Right kidney (tissue), 9 donors: ENCODE results near the gene PAF1.

Experiments used
- DNase-seq: peaks from one replicate; pipeline ENCODE4 v3.0.0-alpha.2; 2016
- long read RNA-seq, 8 donors: transcript quantifications; one replicate each; lab custom pipeline, GENCODE V29; 2026

Gene PAF1
- long read RNA-seq, donor 1, transcript PAF1-201 (14 exons, 2,066 nt) = major isoform, 10 of 70 reads
- long read RNA-seq, donor 1, partial matches to known transcripts = 58 of 70 reads
- long read RNA-seq, donor 1, other reads (novel, unspliced or antisense) = 0 of 70 reads
- long read RNA-seq, donor 2, transcript PAF1-201 (14 exons, 2,066 nt) = major isoform, 7 of 18 reads
- long read RNA-seq, donor 2, partial matches to known transcripts = 10 of 18 reads
- long read RNA-seq, donor 2, other reads (novel, unspliced or antisense) = 0 of 18 reads
- long read RNA-seq, donor 3, transcript PAF1-201 (14 exons, 2,066 nt) = major isoform, 7 of 14 reads
- long read RNA-seq, donor 3, partial matches to known transcripts = 6 of 14 reads
- long read RNA-seq, donor 3, other reads (novel, unspliced or antisense) = 0 of 14 reads
- long read RNA-seq, donor 4, transcript PAF1-201 (14 exons, 2,066 nt) = major isoform, 11 of 22 reads
- long read RNA-seq, donor 4, partial matches to known transcripts = 10 of 22 reads
- long read RNA-seq, donor 4, other reads (novel, unspliced or antisense) = 0 of 22 reads
- long read RNA-seq, donor 5, transcript PAF1-201 (14 exons, 2,066 nt) = major isoform, 19 of 25 reads
- long read RNA-seq, donor 5, partial matches to known transcripts = 5 of 25 reads
- long read RNA-seq, donor 5, other reads (novel, unspliced or antisense) = 0 of 25 reads
- long read RNA-seq, donor 6, transcript PAF1-201 (14 exons, 2,066 nt) = major isoform, 7 of 15 reads
- long read RNA-seq, donor 6, partial matches to known transcripts = 8 of 15 reads
- long read RNA-seq, donor 6, other reads (novel, unspliced or antisense) = 0 of 15 reads
- long read RNA-seq, donor 7 = 0 reads
- long read RNA-seq, donor 8, transcript PAF1-201 (14 exons, 2,066 nt) = major isoform, 15 of 22 reads
- long read RNA-seq, donor 8, partial matches to known transcripts = 5 of 22 reads
- long read RNA-seq, donor 8, other reads (novel, unspliced or antisense) = 0 of 22 reads

DNA sequence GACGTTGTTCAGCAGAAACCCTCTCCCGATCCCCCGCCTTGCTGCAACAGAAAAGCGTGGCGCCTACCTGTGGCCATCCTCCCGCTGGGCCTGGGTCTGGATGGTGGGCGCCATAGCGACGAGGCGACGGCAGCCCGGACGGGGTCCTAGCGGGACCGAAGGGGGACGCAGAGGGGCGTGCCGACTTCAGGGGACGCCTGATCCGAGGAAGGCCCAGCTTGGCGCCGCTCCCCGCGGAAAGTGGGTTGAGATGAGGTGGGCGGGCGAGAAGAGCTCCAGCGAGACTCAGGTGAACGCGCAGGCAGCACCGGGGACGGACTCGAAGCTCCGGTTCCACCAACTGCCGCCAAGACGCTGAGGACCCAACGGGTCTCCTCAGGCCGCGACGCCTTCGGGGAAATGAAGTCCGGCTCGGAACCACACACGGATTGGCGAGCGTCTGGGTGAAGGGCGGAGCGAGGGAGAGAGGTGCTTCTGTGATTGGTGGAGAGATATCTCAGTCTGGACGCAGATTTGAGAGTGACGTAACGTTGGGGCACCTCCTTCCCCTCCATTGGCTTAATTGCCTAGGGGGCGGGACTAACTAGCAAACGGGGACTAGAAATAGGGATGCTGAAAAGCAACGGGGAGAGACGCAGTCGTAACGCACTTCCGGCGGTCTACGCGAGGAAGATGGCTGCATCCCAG is at the start of gene PAF1, which contains the start of gene MED29:
PAF1 (minus strand) TSS at position 356 of the 687 bp plus-strand sequence; CDS start at position 114, 242 bp downstream.
MED29 (plus strand) TSS at position 628 of the 687 bp plus-strand sequence; CDS start at position 673, 45 bp downstream.
- DNase-seq = peak; percentile 98

DNA sequence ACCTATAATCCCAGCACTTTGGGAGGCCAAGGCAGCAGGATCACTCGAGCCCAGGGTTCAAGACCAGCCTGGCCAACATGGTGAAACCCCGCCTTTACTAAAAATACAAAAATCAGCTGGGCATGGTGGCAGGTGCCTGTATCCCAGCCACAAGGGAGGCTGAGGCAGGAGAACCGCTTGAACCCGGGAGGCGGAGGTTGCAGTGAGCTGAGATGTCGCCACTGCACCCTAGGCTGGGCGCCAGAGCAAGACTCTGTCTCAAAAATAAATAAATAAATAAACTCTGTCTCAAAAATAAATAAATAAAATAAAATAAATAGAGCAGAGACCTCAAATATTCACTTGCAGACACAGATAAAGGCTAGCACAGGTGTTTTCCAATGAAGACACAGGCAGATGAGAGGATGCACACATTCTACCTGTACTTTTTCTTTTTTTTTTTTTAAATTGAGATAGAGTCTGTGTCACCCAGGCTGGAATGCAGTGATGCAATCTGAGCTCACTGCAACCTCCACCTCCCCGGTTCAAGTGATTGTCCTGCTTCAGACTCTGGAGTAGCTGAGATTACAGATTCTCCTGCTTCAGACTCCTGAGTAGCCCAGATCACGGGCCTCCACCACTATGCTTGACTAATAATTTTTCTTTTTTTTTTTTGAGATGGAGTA is 47.5 kb upstream of the PAF1 start:
- DNase-seq = no peak

DNA sequence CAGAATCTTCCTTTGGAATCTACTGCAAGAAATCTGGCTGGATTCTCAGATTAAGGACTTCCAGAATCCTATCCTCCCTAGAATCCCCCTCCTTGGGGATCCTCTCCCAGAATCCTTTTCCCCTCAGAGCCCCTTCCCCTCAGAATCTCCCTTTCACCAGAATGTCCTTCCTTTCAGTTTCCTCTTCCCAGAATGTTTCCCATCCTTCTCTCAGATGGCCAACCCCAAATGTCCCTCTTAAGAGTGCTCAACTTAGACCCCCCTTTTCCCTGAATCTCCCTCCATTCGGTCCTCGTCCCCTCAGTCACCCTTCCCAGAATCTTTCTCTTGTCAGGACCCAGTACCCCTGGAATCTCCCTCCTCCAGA is 45.4 kb upstream of the PAF1 start:
- no peak for DNase-seq

DNA sequence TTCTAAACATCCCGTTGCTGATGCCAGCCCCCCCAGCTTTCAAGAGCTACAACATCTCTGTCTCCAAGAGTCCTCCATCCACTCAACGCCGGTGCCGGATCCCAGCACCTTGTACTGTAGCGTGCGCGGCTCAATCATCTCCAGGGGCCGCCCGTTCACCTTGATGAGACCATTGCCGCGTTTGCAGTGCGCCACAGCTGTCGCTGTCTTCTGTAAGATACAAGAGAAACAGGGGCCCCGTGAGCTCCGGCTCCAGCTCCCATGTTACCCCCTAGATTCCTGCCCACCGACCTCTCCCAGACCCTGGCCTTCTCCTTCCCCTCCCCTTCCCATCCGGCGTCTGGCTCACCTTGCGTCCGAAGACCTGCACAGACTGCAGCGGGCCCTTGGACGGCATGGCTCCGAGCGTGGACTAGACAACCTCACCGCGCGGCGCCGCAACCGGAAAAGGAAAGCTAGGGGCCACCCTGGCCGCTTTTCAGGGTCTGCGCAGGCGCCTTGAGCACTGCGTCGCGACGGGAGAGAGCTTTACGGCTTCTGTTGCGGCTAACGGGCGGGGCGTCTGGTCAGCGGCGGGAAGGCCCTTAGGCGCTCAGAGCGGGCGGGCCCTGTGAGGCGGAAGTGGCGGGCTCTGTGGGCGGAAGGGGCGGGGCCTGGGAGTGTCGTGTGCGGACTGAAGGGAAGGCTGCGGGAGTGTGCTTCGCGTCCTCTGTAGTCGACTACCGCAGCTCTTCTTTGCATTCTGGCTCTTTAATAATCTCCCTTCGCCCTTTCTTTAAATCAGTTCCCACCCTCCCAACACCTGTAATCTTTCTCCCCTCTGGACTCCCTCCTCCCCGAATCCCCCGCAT is 44.8 kb upstream of the PAF1 start, which contains the start of gene RPS16:
RPS16 (minus strand) TSS at position 451 of the 851 bp plus-strand sequence; CDS start at position 397, 54 bp downstream.
- peak; percentile 84 for DNase-seq

DNA sequence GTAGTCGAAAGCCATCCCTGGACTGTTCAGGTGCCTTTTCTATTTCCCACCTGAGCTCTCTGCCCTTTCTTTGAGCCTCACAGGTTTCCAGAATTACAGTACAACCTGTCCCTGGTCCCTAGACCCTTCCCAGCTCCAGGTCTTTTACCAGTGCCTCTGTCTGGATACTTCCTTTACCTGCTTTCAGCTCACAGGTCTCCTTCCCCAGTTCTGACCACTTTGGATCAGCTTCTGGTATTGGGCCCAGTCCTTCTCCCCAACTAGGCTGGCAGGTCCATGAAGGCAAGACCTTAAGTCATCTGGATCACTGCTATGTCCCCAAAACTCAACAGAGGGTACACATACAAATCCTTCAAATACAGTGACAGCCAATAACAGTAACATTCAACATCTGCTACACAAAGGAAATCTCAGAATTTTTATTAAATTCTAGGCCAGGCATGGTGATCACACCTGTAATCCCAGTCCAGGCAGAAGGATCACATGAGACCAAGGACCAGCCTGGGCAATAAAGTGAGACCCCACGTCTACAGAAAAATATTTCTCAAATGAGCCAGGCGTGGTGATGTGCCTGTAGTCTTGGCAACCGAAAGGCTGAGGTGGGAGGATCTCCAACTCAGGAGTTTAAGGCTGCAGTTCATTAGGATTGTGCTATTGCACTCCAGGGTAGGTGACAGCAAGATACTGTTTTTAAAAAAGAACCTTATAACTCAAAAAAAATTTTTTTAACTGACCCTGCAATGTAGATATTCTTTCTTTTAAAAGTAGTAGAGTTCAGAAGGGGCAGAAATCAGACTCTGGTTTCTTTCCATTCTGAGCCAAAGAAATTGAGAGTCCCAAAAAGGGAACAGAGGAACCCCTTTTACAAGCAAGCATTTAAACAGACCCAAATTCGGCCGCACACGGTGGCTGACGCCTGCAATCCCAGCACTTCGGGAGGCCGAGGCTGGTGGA is 43.5 kb upstream of the PAF1 start:
- DNase-seq = no peak

DNA sequence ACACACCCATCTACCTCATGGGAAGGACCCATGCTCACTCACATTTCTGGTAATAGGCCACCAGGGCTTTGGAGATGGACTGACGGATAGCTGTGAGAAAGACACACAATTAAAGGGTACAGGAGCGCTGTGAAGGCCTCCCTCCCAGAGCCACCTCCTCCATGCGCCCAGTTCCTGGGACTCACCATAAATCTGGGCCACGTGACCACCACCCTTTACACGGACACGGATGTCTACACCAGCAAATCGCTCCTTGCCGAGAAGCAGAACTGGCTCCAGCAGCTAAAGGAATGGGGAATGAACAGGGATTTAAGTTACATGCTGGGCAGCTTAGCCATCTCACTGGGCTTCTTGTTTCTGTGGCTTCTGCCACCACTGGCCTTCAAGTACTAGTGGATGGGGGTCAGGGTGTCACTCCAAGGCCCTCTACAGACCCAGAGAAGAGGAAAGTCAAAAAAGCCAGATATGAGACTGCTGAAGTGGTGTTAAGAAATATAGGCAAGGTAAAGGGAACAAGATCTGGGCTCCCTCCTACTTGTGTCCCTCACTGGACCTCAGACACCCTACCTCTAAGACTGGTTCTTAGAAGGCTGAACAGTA is 42.7 kb upstream of the PAF1 start:
- no peak for DNase-seq

DNA sequence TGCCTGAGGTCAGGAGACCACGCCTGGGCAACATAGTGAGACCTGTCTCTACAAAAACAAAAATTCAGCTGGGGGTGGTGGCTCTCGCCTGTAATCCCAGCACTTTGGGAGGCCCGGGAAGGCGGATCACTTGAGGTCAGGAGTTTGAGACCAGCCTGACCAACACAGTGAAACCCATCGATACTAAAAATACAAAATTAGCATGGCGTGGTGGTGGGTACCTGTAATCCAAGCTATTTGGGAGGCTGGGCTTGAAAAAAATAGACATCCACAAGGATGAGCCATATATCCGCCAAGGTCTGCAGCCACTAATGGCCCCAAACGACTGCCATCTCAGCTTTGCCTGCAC is 41.7 kb upstream of the PAF1 start:
- DNase-seq = no peak

DNA sequence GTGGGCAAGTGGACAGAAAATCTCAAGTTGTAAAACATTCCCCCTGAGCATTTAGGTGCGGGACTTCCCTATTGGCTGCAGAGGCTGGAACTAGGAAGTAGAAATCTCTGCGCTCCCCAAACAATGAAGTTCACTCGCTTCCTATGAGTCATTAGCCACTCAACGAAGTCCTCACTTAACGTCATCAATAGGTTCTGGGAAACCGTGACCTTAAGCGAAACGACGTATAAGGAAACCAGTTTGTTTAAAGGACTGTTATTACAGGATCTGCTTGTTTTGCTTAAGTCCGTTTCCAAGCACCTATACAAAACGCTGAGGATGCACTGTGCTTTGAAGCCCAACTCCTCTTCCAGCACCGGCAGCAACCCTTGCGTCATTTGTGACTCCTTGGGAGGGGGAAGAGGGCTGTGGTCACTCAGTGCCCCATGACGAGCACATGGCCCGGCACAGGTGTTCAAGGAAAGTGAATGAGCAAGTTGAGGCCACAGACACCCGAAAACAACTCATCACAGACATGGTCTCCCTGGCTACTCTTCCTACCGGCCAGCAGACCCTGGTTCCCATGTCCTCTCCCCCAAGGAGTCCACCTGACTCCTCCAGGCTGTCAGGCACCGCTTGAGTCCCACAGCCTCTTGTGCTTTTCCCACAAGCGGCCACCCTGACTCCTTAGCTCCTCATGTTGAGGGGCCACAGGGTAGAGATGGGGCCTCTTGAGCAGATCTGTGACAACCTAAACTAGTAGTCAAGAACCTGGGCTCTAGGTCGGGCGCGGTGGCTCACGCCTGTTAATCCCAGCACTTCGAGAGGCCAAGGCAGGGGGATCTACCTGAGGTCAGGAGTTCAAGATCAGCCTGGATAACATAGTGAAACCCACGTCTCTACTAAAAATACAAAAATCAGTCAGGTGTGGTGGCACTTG is 40.0 kb upstream of the PAF1 start:
- DNase-seq = no peak

DNA sequence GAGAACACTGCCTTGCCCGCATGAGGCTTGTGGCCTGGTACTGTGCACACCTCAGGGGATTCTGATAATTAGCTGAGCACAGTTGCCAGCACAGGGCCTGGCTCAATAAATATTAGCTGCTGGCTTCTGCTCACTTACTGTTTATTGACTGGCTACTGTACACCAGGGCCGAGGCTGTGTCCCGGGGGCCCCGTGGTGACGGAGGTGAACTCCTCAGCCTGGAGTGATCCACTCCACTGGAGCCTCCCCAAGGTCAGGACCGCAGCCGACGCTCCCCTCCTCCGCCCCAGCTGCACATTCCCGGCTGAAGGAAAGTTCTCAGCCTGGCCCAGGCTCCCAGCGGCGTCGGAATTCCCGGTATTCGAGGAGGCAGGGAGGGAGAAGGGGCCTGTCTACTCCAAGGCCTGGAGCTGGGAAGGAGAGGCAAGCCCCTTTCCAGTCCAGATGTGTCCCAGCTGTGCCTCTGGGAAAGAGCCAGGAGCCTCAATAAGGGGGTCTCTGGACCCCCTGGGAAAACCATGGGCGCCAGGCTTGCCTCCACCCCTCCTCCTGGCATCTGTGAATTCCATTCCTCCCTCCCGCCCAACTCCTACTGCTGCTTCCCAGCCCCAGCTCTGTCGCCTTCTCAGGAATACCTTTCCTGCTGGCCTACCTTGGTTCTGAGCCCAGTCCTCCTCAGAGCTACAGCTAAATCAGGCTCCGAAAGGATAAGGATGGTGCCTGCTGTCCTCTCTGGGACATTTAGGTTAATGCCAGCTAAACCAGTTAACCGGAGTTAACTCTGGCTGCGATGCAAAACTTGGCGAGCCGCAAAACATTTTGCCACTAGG is 37.6 kb upstream of the PAF1 start:
- peak; percentile 82 for DNase-seq

DNA sequence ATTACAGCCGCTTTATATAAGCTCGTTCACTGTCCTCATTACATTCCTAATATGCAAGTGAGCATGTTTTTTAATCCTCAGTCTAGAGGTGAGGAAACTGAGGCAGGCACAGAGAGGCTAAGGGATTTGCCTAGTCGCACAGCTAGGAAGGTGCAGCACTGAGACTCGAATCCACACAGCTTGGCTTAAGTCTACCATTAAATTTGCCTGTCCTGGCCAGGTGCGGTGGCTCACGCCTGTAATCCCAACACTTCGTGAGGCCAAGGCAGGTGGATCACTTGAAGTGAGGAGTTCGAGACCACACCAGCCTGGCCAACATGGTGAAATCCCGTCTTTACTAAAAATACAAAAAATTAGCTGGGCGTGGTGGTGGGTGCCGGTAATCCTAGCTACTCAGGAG is 36.8 kb upstream of the PAF1 start:
- no peak for DNase-seq

DNA sequence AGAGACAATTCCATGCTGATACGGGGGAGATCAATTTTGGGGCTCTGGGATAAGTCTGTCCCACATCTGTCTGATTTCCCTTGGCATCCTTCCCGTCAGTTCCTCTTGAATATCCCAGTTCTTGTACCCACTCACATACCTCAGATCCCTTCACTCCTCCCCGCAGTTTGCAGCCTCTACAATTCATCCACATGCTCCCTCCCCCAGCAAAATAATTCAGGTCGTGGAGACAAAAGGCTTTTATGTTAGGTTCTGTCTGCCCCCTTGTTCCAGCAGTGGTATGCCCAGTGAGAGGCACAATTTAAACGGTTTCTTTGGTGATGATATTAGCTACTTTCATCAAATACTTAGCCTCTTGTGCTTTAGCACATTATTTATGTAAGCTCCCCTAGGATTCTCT is 35.3 kb upstream of the PAF1 start:
- DNase-seq = no peak

DNA sequence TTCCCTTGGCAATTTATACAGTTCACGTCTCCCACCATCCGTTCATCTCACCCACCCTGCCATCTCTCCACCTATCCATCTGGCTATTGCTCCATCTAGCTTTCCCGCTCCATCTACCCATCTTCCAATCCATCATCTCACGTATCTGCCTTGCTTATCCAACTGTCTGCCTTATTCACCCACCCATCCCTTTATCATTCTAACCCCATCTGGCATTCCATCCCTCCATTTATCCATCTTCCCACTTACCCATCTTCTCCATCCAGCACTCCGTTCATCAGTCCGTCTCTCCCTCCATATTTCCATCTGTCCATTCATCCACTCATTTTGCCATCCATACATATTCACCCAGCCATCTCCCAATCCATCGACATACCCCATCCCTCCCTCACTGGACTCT is 34.8 kb upstream of the PAF1 start:
- DNase-seq = no peak

DNA sequence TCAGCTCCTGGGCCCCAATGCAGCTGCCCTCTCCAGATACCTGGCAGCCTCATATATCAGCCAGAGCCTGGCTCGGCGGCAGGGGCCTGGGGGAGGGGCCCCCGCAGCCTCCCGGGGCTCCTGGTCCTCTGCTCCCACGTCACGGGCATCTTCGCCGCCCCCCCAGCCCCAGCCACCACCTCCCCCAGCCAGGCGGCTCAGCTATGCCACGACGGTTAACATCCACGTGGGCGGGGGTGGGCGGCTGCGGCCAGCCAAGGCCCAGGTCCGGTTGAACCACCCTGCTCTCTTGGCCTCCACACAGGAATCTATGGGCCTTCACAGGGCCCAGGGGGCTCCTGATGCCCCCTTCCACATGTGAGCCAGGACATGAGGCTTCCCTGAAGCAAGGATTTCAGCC is 34.0 kb upstream of the PAF1 start:
- no peak for DNase-seq

DNA sequence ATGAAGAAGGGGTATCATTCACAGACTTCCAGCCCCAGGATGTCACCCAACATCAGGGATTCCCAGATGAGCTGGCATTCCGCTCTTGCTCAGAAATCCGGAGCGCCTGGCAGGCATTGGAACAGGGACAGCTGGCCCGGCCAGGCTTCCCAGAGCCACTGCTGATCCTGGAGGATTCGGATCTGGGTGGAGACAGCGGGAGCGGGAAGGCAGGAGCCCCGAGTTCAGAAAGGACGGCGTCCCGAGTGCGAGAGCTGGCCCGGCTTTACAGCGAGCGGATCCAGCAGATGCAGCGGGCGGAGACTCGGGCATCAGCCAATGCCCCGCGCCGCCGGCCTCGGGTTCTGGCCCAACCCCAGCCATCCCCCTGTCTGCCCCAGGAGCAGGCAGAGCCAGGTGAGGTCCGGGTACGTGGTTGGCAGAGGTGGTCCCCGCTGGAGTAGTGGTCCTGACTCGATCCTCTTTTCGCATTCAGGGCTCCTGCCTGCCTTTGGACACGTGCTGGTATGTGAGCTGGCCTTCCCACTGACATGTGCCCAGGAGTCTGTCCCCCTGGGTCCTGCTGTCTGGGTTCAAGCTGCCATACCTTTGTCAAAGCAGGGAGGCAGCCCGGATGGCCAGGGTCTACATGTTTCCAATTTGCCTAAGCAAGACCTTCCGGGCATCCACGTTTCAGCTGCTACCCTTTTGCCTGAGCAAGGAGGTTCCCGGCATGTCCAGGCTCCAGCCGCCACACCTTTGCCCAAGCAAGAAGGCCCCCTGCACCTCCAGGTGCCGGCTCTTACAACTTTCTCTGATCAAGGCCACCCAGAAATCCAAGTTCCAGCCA is 32.6 kb upstream of the PAF1 start:
- no peak for DNase-seq

DNA sequence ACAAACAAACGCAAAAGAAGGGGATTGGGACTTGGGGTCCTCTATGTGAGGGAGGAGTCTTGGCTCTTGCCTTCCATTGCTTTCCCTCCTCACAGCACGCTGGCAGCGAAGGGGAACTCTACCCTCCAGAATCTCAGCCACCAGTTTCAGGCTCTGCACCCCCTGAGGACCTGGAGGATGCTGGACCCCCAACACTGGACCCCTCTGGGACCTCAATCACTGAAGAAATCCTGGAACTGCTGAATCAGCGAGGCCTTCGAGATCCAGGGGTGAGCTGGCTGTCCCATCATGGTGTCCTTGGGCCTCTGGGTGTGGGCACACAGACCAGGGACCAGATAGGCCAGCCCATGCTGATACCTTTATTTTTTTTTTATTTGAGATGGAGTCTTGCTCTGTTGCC is 31.1 kb upstream of the PAF1 start:
- no peak for DNase-seq

DNA sequence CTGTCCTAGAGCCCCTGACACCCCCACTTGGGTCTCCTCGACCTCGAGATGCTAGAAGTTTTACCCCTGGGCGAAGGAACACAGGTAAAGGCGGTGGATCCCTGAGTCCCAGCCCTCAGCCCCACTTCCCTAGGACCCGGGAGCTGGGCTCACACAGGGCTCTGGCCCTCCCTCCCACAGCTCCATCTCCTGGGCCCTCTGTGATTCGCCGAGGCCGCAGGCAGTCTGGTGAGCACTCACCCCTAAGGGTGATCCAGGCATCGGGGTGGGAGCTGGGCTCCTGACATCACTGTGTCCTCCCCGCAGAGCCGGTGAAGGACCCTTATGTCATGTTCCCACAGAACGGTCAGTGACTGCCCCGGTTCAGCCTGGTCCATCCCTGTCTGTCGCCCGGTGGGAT is 29.9 kb upstream of the PAF1 start:
- DNase-seq = no peak
